Thoracic aorta (tissue), 2 donors: ENCODE results near the gene SLX9. TPM values are rescaled to one million over a fixed set of nuclear protein-coding genes. Genes with fewer than 3 reads are reported as not detected.

Experiments used
- ATAC-seq: fragments of 150-250 bp; one replicate; pipeline ENCODE4 v1.8.0; 2017; ENCODE audit warnings: low read depth; ENCODE audit not compliant: insufficient number of reproducible peaks, low FRiP score
- DNase-seq: peaks from one replicate; pipeline ENCODE4 v3.0.0-alpha.2; 2020; ENCODE audit warnings: low spot score
- H3K27ac ChIP-seq, 2 donors: fragments of 200-600 bp; sonication (generic); 1 replicate in 1 of 2; 2 replicates in 1 of 2; pipeline ENCODE4 v1.5.1; 2016; ENCODE audit warnings: mild to moderate bottlenecking in 2 of 2, moderate library complexity in 2 of 2
- H3K27me3 ChIP-seq: fragments of 200-600 bp; sonication (generic); replicated peaks from 2 replicates; pipeline ENCODE4 v1.6.0; 2016; ENCODE audit warnings: mild to moderate bottlenecking; ENCODE audit not compliant: insufficient read depth
- H3K36me3 ChIP-seq: fragments of 200-600 bp; sonication (generic); one replicate; pipeline ENCODE4 v1.5.1; 2016
- H3K4me1 ChIP-seq, 2 donors: fragments of 200-600 bp; sonication (generic); 1 replicate in 1 of 2; 2 replicates in 1 of 2; pipeline versions ENCODE4 v1.5.1 to v1.6.0; 2016; ENCODE audit warnings: low read depth in 2 of 2, mild to moderate bottlenecking in 1 of 2; ENCODE audit not compliant: control insufficient read depth in 1 of 2
- H3K4me3 ChIP-seq: fragments of 200-600 bp; sonication (generic); 2 replicates; pipeline ENCODE4 v1.5.1; 2016; ENCODE audit warnings: mild to moderate bottlenecking
- H3K9me3 ChIP-seq: fragments of 200-600 bp; sonication (generic); 2 replicates; pipeline ENCODE4 v1.5.1; 2016
- CTCF ChIP-seq: fragments of 200-600 bp; sonication (generic); IDR thresholded peaks from one replicate; pipeline ENCODE4 v1.5.1; 2019; ENCODE audit warnings: antibody characterized with exemption
- total RNA-seq, 2 donors: library from RNA; depleted of rRNA; stranded (reverse); fragments of >200 nt; gene quantifications; one replicate each; pipeline versions ENCODE4 v1.1.0 to v1.2.3, GENCODE V29; 2016

The SLX9 gene
- total RNA-seq: 10 to 100 TPM in 1 of 2 donors, 1 to 10 TPM in 1; 5.9 to 10.6 TPM

- H3K36me3 ChIP-seq: no peaks in the 10 kb centered on the region
- no peak within 1 kb of the TSS for H3K27ac ChIP-seq
- peak within 1 kb of the TSS; percentile 76 for H3K4me3 ChIP-seq
- ATAC-seq: peak; percentile 49
- no peak for DNase-seq
- H3K9me3 ChIP-seq: no peaks in the 10 kb centered on the region
- no peak for TF ChIP-seq CTCF
- H3K27me3 ChIP-seq: no peaks in the 10 kb centered on the region
- H3K4me1 ChIP-seq: peaks cover 16 to 29% of the 10 kb centered on the region in 2 donors
These were observed at the start of gene SLX9 for GRCh38 chr21:44939532-44940115. Gene SLX9 (plus strand): TSS chr21:44940029. CDS start chr21:44940058, 29 bp downstream.

GRCh38 chr21:44890338-44890931 lies 49.4 kb upstream of the SLX9 start:
- Histone ChIP-seq H3K9me3 (no peaks in the 10 kb centered on the region), H3K27me3 (no peaks in the 10 kb centered on the region), H3K27ac (no peak overlapping the region), H3K4me1 (no peaks in the 10 kb centered on the region), H3K4me3 (no peak overlapping the region), H3K36me3 (no peaks in the 10 kb centered on the region)
- no peak for TF ChIP-seq CTCF
- no peak for ATAC-seq
- DNase-seq: no peak

GRCh38 chr21:44890961-44891541 lies 48.8 kb upstream of the SLX9 start:
- Histone ChIP-seq H3K4me3 (no peak overlapping the region), H3K27ac (no peak overlapping the region), H3K9me3 (no peaks in the 10 kb centered on the region), H3K36me3 (no peaks in the 10 kb centered on the region), H3K4me1 (no peaks in the 10 kb centered on the region), H3K27me3 (no peaks in the 10 kb centered on the region)
- DNase-seq: no peak
- no peak for ATAC-seq
- TF ChIP-seq CTCF: no peak

GRCh38 chr21:44891631-44892031 lies 48.2 kb upstream of the SLX9 start:
- no peak for ATAC-seq
- H3K4me3 ChIP-seq: no peak overlapping the region
- H3K27ac ChIP-seq: no peak overlapping the region
- no peaks in the 10 kb centered on the region for H3K4me1 ChIP-seq
- no peak for DNase-seq
- no peaks in the 10 kb centered on the region for H3K9me3 ChIP-seq
- no peaks in the 10 kb centered on the region for H3K36me3 ChIP-seq
- TF ChIP-seq CTCF: no peak
- no peaks in the 10 kb centered on the region for H3K27me3 ChIP-seq

- TF ChIP-seq CTCF: no peak
- H3K9me3 ChIP-seq: no peaks in the 10 kb centered on the region
- DNase-seq: no peak
- H3K27ac ChIP-seq: no peak overlapping the region
- no peak overlapping the region for H3K4me3 ChIP-seq
- H3K27me3 ChIP-seq: no peaks in the 10 kb centered on the region
- no peak for ATAC-seq
- H3K4me1 ChIP-seq: no peaks in the 10 kb centered on the region
- H3K36me3 ChIP-seq: no peaks in the 10 kb centered on the region
These were observed 47.7 kb upstream of the SLX9 start for GRCh38 chr21:44892095-44892494.
